HAP-1 (cell line): ENCODE data around the gene SELENOS.

Source experiments
- DNase-seq, 2 experiments: peaks; one replicate each; pipeline ENCODE4 v3.0.0-alpha.2; 2016 to 2020; ENCODE audit warnings: low spot score in 2 of 2
- H3K27me3 ChIP-seq: fragments of 250-450 bp; sonication (Bioruptor Pico); 2 replicates; pipeline ENCODE4 v1.5.1; 2020; ENCODE audit warnings: low read depth, mild to moderate bottlenecking, moderate library complexity
- H3K36me3 ChIP-seq: fragments of 250-450 bp; sonication (Bioruptor Pico); replicated peaks from 2 replicates; pipeline ENCODE4 v1.5.1; 2020; ENCODE audit warnings: mild to moderate bottlenecking
- H3K4me1 ChIP-seq: fragments of 250-450 bp; sonication (Bioruptor Pico); 2 replicates; pipeline ENCODE4 v1.5.1; 2020; ENCODE audit warnings: mild to moderate bottlenecking
- H3K4me3 ChIP-seq: fragments of 250-450 bp; sonication (Bioruptor Pico); 2 replicates; pipeline ENCODE4 v1.5.1; 2020; ENCODE audit warnings: mild to moderate bottlenecking, moderate library complexity
- H3K9me3 ChIP-seq: fragments of 250-450 bp; sonication (Bioruptor Pico); 2 replicates; pipeline ENCODE4 v1.5.1; 2020; ENCODE audit warnings: mild to moderate bottlenecking, moderate library complexity
- in situ Hi-C: fragments of 300-500 bp; cut with MboI; formaldehyde crosslinking; loops from 3 replicates; pipeline ENCODE4 v1.14.3; 2020; ENCODE audit warnings: low sequenced_read_pairs, inconsistent platforms, mixed read lengths

The SELENOS gene, protein sequence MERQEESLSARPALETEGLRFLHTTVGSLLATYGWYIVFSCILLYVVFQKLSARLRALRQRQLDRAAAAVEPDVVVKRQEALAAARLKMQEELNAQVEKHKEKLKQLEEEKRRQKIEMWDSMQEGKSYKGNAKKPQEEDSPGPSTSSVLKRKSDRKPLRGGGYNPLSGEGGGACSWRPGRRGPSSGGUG

DNA sequence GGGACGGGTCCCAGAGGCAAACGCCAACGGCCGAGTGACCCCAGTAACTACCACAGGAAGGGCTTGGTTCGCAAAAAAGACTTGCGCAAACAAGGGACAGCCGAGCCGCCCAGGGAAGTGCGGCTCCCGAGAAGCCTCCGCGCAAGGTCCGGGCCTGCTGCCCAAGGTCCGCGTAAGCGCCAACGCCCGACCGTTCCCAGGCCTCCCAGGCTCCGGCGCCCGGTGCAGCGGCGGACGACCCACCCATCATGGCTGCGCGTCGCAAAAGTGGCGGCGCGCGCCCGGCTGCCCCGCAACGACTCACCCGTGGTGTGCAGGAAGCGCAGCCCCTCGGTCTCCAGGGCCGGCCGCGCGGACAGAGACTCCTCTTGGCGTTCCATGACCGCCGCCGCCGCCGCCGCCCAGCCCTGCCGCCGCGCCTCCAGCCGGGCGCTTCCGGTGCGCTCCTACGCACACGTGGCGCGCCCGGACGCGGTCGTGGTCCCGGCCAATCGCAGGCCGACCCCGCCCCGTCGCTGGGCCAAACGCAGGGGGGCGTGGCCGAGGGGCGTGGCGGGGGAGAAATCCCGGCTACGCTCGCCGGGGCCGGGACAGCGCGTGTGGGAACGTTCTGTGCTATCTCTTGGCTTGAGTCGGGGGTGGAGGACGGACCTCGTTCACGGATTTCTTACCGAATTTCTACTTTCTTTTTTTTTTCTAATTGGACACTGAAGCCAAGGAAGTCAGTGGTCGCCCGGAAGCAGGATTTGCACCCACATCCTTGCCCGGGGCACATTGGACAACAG, at the start of gene SELENOS:
Gene SELENOS (minus strand): TSS at position 448 of the 785 bp plus-strand sequence. CDS start 68 bp downstream, at position 380.
- Histone ChIP-seq H3K36me3 (peaks cover 56% of the 10 kb centered on the region), H3K27me3 (no peaks in the 10 kb centered on the region), H3K4me1 (no peaks in the 10 kb centered on the region), H3K4me3 (peak within 1 kb of the TSS; percentile 68), H3K9me3 (no peaks in the 10 kb centered on the region)
- peak; percentile 78 to 94 for DNase-seq
- in situ Hi-C loops, result no loop called here

DNA sequence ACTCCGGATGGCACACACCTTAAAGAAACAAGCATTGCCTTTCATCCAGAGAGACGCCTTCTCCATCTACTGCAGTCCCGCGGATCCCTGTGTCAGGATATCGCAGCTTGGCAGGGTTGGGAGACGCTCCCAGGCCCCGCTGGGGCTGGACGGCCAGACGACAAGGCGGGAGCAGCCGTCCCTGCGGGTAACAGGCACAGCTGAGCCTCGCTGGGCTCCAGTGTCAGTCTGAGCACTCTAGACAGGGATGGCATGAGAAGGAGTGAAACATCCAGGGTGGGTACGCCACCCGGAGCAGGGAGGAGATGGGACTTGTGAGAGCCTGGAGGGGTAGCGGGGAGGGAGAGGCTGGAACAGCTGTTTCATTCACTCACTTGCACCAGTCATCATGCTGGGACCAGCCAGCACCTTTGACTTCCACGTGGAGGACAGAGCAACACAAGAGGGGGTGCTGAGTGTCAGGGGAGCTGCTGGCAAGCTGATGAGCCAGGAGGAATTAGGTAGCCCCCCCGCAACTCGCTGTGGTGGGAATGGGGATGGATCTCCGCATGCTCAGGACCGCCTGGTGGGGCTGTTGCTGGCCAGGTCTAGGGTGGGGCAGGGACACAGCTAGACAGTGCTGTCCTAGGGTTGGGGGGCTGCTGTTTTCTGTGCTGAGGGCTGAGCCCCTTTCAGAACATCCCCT, 49.3 kb upstream of the SELENOS start:
- H3K36me3 ChIP-seq, result no peaks in the 10 kb centered on the region
- no peaks in the 10 kb centered on the region for H3K4me1 ChIP-seq
- no peak overlapping the region for H3K4me3 ChIP-seq
- no peaks in the 10 kb centered on the region for H3K9me3 ChIP-seq
- no peaks in the 10 kb centered on the region for H3K27me3 ChIP-seq
- in situ Hi-C loops, result no loop called here
- DNase-seq, result no peak

DNA sequence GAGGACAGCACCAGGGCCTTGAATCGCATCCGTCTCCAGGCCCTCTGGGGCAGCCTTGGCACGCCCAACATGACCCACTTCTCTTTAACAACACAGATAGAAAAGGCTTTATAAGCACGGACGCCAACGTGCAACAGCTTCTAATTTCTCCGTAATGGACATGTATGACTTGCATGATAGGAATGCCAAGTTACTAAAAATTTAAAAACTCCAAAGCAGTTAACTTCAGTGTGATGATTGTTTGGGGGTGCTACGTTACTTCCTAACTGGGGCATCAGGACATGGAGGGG, 48.7 kb upstream of the SELENOS start:
- Histone ChIP-seq H3K4me1 (no peaks in the 10 kb centered on the region), H3K36me3 (no peaks in the 10 kb centered on the region), H3K9me3 (no peaks in the 10 kb centered on the region), H3K27me3 (no peaks in the 10 kb centered on the region), H3K4me3 (no peak overlapping the region)
- no peak for DNase-seq
- in situ Hi-C loops, result no loop called here

DNA sequence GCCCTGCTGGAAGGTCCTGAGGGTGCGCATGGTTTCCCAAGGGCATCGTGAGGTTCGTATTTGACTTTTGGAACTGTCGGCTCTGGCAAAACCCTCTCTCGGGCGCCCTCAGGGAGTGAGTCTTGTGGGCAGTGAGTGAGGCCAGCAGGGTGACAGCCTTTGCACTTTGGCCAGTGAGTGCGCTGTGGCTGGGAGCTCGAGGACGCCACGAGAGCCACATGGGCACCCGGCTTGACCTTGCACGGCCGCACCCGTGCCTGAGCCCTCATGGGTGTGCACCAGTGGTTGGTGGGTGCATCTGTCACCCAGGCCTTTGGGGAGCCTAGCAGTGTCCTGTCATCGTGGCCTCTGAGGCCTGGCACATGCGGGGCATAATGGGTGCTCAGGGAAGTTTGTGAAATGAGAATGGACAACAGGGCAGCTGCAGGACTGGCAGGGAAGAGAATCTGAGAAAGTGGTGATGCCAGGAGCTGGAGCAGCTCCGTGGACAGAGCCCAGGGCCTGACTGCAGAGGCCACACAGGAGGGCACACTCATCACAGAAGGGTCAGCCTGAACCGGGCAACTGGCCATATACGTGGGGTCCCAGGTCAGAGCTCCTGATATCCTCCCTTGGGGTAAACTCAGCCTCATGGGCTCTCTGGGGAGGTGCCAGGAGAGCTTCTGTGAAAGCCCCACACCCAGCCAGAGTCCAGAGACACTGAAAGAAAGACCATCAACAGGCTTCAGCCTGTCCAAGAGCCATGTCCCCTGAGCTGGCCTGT, 48.2 kb upstream of the SELENOS start:
- in situ Hi-C loops, result no loop called here
- no peaks in the 10 kb centered on the region for H3K9me3 ChIP-seq

DNA sequence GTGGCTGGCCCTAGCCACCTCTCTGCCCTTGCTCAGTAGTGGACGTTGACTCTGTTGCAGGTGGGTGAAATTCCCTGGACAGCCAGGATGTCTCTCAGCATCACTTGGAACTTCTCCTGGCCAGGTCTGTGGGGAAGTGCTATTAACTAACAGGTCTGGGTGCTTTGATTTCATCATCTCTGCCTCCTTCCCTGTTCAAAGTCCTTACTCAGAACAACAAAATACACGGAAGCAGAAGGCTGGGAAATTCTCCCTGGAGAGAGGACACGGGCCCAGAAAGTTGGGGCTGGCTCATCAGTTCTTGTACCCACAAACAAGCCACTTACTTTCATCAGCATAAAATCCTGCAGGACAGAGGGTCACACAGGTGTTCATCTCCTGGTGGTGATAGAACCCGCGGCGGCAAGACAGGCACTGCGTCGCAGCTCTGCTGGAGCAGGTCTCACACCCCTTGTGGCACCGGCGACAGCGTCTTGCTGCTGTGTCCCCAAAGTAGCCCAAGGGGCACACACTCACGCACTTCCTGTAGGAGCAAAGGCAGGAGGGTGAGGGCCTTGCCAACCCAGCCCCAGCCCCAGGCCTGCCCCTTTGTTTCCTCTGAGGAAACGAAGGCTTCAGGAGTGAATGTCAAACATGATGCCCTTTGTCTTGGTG, 47.4 kb upstream of the SELENOS start:
- H3K4me3 ChIP-seq, result no peak overlapping the region
- H3K27me3 ChIP-seq, result no peaks in the 10 kb centered on the region
- in situ Hi-C loops, result no loop called here
- H3K36me3 ChIP-seq, result no peaks in the 10 kb centered on the region
- H3K9me3 ChIP-seq, result no peaks in the 10 kb centered on the region
- no peaks in the 10 kb centered on the region for H3K4me1 ChIP-seq
- DNase-seq, result no peak

More for the DNA sequence above, 48.2 kb upstream of the SELENOS start:
- Histone ChIP-seq H3K27me3 (no peaks in the 10 kb centered on the region), H3K4me1 (no peaks in the 10 kb centered on the region), H3K4me3 (no peak overlapping the region), H3K36me3 (no peaks in the 10 kb centered on the region)
- DNase-seq, result no peak

DNA sequence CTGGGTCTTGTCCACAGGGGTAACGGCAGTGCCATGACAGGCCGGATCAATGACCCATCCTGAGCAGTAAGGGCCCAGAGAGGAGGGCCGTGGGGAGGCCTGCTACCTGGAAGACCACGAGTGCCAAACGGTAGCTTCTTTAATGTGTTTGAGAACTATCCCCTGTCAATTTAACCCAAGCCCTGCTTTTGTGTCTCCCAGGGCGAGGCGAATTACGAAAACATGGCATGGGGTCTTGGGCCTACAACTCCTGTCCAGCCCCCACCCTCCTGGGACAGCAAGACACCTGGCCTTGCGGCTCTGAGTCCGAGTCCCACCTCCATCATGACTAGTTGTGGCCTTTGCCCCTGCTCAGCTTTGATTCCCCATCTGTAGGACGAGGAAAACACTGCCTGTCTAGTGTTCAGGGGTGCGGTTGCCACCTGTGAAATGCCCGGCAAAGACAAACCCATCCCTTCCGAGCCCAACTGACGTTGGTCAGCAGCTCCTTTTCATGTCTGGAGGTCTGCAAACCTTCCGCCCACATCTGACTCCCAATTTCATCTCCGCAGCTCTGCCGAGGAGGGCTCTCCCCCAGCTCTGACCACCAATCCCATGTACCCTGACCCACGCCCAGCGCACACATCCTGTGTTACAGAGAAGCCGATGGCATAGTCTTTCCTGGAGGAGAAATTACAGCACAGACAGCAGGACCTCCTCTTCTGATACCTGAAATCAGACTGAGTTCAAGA, 46.7 kb upstream of the SELENOS start:
- in situ Hi-C loops, result no loop called here
- Histone ChIP-seq H3K27me3 (no peaks in the 10 kb centered on the region), H3K4me3 (no peak overlapping the region), H3K9me3 (no peaks in the 10 kb centered on the region), H3K4me1 (no peaks in the 10 kb centered on the region), H3K36me3 (no peaks in the 10 kb centered on the region)
- DNase-seq, result no peak

DNA sequence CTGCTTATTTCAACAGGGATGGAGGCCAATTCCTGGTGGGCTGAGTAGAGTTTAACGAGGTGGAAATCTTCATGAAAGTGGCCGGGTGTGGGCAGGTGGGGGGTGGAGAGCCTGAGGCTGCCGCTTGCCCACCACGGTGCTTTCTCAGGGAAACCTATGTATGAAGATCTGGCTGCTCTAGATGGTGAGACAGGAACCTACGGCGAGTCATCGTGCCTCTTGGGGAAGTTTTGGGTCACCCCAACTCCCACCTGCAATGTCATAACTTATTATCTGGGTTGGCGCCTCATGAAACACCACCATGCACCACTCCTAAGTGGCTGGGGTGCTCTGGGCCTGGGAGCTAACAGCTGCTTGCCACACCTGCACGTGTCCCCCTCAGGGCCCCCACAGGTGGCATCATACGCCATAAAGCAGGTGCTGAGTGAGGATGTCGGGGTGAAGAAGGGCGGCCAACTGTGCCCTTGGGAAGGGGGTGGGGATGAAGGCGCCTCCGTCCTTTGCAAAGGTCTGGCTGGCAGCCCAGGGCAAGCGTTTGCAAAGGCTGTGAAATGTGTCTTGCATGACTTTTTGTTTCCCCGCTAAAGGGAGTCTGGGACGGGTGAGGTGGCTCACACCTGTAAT, 45.7 kb upstream of the SELENOS start:
- DNase-seq, result no peak
- no peaks in the 10 kb centered on the region for H3K4me1 ChIP-seq
- in situ Hi-C loops, result no loop called here
- no peaks in the 10 kb centered on the region for H3K36me3 ChIP-seq
- no peaks in the 10 kb centered on the region for H3K9me3 ChIP-seq
- H3K27me3 ChIP-seq, result no peaks in the 10 kb centered on the region
- H3K4me3 ChIP-seq, result no peak overlapping the region

DNA sequence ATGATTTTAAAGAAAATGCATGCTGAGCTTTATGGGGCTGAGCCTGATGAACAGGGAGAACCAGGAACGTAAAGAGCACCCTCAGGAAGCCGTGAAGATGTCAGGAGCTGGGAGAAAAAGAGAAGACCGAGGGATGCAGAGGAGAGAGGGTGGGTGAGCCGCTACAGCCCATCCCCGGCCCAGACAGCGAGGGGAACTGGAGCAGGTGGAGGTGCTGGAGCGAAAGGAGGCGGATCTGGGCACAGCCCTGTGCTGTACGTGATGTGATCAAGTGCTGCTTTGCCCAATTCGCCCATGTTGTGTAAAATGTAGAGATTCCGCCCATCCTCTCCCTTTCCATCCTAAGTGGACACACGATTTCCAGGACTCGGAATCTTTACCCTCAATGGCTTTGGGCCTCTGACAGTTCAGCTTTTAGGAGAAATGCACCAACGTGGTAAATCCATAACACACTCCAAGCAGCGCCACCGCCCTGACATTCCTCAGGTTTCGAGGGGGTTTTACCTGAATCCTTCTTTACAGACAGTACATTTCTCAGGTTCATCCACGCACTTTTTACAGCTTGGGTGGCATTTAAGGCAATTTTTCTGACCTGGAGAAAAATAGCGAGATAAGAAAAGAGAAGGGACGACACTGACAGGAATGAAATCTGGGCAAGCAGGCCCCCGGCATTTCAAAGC, 44.9 kb upstream of the SELENOS start:
- Histone ChIP-seq H3K27me3 (no peaks in the 10 kb centered on the region), H3K36me3 (no peaks in the 10 kb centered on the region)
- in situ Hi-C loops, result no loop called here

DNA sequence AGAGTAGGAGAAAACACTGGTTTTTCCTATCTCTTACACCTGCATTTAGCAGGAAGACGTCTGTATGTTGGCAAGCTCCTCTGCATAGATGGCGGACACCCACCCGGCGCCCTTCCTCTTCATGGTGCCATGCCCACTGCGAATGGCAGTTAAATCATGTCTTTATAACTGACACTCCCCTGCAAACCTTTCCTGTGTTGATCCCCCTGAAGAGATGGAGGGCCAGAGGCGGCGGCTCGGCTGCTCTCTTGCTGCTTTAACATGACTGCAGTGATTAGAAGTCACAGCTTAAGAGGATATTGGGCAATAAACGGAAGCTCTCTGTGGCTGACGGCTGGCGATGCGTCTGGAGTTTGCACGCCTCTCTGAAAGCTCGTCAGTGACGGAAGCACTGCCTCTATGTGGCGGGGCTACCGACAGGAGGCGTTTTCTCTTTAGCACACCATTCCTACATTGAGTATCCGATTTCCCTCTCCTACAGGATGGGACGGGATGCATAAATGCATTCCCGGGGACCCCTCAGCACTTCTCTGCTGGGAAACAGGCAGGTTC, 43.3 kb upstream of the SELENOS start:
- Histone ChIP-seq H3K9me3 (no peaks in the 10 kb centered on the region), H3K27me3 (no peaks in the 10 kb centered on the region), H3K36me3 (no peaks in the 10 kb centered on the region), H3K4me3 (no peak overlapping the region), H3K4me1 (no peaks in the 10 kb centered on the region)
- in situ Hi-C loops, result no loop called here
- DNase-seq, result no peak

More for the DNA sequence above, 44.9 kb upstream of the SELENOS start:
- Histone ChIP-seq H3K4me1 (no peaks in the 10 kb centered on the region), H3K4me3 (no peak overlapping the region), H3K9me3 (no peaks in the 10 kb centered on the region)
- no peak for DNase-seq

DNA sequence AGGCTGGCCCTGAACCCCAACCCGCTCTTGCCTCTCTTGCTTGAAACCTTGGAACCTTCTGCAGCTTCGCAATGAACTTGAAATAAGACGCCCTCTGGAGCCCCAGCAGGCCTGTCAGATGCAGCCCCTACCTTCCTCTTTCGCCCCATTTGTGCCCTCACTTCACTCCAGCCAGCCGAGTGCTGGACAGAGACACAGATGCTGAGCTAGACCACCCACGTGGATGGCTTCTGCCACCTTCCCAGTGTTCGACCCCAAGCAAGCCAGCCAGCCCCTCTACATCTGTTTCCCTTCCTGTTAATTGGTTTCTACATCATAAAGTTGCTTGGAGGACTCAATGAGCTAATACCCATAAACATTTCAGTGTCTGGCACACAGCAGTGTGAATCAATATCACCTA, 41.6 kb upstream of the SELENOS start:
- H3K4me1 ChIP-seq, result no peaks in the 10 kb centered on the region
- no peak for DNase-seq
- no peaks in the 10 kb centered on the region for H3K27me3 ChIP-seq
- no peak overlapping the region for H3K4me3 ChIP-seq
- in situ Hi-C loops, result no loop called here
- H3K9me3 ChIP-seq, result no peaks in the 10 kb centered on the region
- no peaks in the 10 kb centered on the region for H3K36me3 ChIP-seq

DNA sequence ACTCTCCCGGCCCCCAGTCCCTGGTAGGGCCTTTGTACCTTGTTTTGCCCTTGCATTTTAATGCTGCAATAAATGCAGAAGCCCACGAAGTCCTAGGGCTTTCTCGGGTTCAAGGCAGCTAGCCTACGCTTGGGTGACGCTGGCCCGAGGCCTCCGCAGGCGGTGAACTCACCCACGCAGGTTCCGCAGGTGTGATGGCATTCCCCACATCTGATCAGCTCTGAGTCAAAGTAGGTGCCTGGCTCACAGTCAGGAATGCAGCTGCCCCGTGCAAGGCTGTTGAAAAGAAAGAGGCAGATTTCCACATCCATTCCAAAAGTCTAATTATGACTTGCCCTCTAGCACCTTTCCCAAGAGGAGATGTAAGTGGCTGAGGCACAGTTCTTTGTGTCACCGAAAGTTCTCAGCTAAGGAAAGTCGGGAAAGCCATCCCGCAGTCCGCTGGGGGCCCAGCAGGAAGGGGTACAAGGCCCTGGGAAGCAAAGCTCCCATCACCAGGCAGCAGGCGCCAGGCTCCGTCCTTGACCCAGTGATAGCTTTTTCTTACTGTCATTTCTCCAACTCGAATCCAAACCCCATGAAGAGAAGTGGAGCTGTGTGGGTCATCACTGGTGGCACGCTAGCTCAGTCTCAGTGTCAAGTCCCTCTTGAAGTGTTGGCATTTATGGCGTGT, 41.0 kb upstream of the SELENOS start:
- H3K36me3 ChIP-seq, result no peaks in the 10 kb centered on the region
- H3K4me3 ChIP-seq, result no peak overlapping the region
- DNase-seq, result no peak
- H3K4me1 ChIP-seq, result no peaks in the 10 kb centered on the region
- in situ Hi-C loops, result no loop called here
- H3K27me3 ChIP-seq, result no peaks in the 10 kb centered on the region
- H3K9me3 ChIP-seq, result no peaks in the 10 kb centered on the region
